Right renal pelvis (tissue), 4 donors: ENCODE measurements around the gene PCDH17. TPM values are rescaled to one million over a fixed set of nuclear protein-coding genes. Genes with fewer than 3 reads are reported as not detected.
A peak's percentile ranks its signal among the peaks of the same experiment; 100 is the strongest.

Source experiments
- DNase-seq, 4 donors: peaks; one replicate each; pipeline ENCODE4 v3.0.0-alpha.2; 2013; ENCODE audit warnings: low read depth in 4 of 4, low spot score in 3 of 4, missing footprints in 1 of 4
- polyA plus RNA-seq, 4 donors: library from polyadenylated mRNA; unstranded; fragments of 120-200 nt; gene quantifications; one replicate each; pipeline ENCODE4 v1.2.1, GENCODE V29; 2013; ENCODE audit not compliant: insufficient read length in 4 of 4

PCDH17 gene
- polyA plus RNA-seq, 4 donors: 16.6 to 18.2 (median 17.3) TPM

DNA sequence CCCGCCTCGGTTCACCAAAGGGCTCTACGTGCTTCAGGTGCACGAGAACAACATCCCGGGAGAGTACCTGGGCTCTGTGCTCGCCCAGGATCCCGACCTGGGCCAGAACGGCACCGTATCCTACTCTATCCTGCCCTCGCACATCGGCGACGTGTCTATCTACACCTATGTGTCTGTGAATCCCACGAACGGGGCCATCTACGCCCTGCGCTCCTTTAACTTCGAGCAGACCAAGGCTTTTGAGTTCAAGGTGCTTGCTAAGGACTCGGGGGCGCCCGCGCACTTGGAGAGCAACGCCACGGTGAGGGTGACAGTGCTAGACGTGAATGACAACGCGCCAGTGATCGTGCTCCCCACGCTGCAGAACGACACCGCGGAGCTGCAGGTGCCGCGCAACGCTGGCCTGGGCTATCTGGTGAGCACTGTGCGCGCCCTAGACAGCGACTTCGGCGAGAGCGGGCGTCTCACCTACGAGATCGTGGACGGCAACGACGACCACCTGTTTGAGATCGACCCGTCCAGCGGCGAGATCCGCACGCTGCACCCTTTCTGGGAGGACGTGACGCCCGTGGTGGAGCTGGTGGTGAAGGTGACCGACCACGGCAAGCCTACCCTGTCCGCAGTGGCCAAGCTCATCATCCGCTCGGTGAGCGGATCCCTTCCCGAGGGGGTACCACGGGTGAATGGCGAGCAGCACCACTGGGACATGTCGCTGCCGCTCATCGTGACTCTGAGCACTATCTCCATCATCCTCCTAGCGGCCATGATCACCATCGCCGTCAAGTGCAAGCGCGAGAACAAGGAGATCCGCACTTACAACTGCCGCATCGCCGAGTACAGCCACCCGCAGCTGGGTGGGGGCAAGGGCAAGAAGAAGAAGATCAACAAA is 2.6 kb downstream of the PCDH17 start:
- DNase-seq: no peak

DNA sequence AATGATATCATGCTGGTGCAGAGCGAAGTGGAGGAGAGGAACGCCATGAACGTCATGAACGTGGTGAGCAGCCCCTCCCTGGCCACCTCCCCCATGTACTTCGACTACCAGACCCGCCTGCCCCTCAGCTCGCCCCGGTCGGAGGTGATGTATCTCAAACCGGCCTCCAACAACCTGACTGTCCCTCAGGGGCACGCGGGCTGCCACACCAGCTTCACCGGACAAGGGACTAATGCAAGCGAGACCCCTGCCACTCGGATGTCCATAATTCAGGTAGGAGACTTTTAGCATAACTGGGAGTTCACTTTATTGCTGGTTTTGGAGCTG is 3.3 kb downstream of the PCDH17 start:
- no peak for DNase-seq

DNA sequence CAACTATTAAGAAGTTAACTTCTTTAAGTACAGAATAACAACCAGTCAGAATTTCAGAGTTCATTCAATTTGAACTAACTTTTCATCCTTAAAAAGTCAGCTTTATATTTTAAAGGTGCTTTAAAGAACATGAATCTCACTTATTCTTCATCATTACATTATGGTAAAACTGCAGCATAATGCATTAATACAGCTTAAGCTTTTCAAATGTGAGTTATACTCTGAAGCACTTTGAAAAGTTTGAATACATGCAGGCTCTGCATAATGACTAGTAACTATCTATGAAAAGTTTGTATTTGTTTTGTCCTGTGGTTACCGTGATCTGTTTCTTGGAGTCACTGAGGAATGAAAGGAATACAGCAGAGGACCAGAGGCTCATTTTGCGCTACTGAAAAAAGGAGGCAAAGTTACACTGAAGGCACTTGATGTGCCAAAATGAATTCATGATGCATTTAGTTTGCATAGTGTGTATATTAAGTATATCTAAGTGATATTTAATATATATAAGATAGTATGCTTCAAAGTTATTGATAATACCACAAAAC is 4.1 kb downstream of the PCDH17 start:
- DNase-seq: no peak

DNA sequence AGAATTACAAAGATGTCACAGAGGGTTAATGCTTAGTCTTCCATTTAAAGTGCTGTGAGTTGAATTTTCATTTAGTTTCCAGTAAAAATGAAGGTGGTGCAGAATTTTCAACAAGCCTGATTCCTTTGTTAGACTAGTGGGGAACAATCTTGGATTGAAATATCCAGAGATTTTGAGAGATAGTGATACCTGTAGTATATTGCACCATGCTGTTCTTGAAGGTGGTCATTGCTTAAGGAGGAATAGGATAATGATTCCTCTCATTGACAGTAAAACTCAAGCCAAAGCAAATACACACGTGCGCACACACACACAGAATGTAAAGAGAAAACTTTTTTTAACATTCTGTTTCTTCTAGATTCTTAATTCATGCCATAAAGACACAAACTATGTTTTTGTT is 5.3 kb downstream of the PCDH17 start:
- no peak for DNase-seq

DNA sequence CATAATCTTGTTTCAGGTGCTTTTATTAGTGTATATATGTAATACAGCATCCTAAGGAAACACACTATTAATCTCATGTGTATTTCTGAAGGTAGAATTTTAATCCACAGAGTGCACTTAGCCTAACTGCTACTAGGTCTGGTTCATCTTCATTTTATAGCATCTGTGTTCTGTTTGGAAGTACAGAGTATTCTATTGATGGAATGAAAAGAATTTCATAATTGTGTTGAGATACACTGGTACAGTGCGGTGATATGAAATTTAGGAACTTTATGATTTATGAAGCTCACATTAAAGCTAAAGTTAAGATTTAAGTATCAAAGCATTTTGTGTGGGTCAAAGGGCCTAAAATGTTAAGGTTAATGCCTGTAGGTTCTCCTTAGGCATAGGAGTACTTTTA is 6.0 kb downstream of the PCDH17 start:
- DNase-seq: no peak

DNA sequence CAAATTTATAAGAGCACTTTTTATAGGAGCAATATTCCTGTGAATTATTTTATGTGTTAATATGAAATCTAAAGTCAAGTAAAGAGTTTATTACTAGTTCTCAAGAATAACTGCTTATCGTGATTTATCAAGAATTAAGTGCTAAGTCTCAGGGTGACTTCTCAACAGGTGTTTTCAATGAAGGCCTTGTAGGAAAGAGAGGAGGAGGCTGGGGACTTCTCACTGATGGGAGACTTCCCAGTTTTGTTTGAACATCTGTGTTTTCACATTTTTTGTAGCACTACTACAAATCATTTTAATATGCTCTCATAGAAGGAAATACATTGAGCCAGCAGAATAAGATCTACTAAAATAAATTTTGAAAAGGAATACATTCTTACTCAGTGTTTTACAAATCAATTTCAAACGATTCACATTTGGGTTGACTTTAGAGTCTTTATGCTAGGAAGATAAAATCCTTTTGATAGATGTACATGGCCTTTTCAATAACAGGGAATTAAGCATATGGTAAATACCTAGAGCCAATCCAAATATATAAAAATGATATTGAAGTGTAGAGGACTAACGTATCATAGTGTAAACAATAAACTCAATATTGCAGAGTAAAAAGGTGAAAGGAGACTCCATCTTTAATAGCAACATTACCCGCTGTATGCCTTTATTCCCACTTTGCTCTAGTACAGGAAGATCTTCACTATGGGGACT is 6.8 kb downstream of the PCDH17 start:
- DNase-seq: no peak

DNA sequence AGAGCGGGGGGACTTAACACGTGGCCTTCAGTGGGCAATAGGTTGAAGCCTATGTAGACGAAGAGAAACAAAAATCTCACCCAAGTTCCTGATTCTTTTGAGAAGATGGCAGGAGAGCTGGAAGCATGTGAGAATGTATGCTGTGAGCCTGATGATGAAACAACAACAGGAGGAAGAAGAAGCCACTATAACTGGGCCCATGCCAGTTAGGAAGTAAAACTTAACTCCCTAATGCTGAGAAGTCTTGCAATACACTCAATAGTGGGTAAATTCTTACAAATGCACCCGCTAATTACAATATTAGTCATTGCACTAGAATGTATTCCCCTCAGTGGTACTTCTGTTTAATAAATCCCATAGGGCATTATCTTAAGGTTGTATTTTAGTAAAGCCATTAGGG is 9.1 kb downstream of the PCDH17 start:
- DNase-seq: no peak

DNA sequence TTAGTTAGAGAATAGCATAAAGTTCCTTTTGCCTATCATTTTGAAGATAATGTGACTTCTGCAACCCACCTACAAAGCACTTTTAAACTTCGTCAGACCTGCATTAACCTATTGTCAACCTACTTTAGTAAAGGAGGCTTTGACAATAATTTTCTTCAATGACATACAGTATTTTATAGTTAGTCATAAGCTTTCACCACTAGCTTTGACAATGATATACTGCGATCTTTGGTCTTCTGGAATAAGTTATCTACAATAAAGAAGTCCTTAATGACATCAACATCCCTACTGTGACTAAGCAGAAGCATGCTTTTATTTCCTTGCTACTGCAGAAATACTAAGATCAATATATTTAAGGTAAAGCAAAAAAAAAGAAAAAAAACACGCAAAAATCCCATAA is 9.5 kb downstream of the PCDH17 start:
- DNase-seq: no peak

DNA sequence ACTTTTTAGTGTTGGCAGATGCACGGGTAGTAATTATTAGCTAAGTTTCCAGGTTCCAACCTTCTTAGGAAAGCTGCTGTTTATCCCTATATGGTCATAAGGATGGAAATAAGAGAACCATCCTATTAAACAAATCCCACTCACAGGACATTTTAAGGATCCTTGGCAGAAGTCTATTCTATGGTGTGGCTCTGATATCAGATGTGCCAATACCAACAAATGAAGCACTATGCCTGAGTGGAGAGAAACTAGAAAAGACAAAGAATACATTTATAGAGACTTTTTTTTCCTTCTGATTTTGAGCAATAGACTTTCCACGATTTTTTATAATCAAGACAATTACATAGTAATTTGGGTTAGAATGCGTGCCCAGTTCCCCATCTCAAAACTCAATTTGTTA is 12.6 kb downstream of the PCDH17 start:
- DNase-seq: no peak

DNA sequence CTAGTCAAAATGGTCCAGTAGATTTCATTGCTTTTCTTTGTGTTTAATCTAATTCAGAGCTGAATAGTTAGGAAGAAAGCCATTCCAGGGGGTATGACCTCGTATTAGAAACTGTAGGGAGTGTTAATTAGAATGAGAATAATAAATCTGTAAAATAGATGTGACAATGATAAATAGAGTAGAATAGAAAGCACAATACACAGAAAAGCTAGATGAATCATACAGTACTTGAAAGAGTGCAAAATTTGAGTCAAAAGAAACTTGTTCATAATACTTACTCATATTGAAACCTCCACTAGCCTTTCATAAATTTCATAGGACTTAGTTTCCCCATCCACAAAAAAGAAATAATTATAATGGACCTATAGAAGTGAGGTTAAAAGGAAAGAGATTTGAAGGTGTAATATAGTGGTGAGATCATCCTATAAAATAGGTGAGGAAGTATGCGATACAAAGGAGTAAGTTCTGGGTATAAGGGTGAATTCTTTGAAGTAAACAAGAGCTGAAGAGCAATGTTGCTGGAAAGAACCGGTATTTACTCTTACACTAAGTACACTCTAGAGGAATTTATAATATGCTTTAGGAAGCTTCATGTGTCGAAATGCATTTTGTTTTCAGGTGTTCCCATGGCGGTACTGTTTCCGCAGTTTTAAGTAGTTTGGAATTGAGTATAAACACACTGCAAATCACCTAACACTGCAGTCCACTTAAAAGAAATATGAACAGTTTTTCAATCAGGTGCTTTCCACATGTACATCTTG is 21.9 kb downstream of the PCDH17 start:
- no peak for DNase-seq

DNA sequence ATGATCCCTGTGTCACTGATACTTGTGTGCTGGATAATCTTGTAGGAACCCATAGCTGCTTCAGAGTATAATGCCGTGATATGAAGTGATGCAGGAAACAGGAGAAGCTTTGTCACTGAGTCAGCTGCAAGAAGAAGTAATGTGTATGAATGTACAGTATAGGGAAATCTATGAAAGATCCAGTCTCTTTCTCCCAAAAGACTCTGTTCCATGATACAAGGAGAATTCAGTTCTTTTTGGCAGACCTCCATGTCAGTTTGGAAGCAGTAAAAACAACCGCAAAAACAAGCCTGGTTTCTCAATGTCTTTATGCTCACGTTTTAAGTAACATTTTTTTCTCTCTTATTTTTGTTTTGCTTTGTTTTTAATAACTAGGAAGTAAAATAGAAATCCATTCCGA is 33.9 kb downstream of the PCDH17 start:
- no peak for DNase-seq

DNA sequence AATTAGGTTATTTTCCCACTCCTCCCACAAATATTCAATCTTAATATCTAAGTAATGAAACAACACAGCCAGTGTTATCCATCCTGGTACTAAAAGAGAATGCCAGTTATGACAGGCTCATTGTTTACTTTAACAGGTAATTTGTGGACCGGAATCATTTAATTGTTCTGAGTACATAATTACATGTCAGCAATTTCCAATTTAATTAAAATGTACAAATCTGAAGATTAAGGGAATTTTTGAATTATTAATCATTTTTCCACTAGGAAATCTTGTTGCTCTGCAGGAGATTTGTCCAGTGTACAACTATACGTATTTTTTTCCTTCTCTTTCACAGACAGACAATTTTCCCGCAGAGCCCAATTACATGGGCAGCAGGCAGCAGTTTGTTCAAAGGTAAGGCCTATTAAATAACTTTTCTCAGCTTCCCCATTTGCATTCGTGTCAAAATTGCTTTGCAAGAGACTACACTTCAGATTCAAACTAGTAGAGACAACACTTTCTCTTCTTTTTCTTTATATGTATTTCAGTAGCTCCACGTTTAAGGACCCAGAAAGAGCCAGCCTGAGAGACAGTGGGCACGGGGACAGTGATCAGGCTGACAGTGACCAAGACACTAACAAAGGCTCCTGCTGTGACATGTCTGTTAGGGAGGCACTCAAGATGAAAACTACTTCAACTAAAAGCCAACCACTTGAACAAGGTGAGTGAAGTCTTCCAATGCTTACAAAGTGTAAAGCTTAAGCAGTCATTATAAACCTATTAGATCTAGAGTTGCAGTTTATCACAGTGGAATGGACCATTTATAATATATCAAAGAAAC is 34.8 kb downstream of the PCDH17 start:
- DNase-seq: no peak

DNA sequence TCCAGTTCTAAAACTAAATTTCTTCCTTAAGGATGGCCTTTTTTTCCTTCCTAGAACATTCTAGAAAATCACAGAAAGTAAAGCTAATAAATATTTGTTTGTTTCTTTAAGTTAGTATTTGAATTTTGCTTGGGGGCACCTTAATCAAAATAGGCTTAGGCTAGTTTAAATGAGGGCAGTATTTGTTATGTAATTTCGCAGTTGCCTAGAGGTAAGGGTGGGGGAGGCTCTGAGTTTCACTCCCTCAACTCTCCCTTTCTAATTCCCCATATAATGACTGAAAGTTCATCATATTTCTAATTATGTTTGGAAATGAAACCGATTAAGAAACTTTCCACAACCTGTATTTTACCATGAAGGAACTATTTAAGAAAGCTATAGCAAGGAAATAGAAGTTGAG is 40.6 kb downstream of the PCDH17 start:
- no peak for DNase-seq

DNA sequence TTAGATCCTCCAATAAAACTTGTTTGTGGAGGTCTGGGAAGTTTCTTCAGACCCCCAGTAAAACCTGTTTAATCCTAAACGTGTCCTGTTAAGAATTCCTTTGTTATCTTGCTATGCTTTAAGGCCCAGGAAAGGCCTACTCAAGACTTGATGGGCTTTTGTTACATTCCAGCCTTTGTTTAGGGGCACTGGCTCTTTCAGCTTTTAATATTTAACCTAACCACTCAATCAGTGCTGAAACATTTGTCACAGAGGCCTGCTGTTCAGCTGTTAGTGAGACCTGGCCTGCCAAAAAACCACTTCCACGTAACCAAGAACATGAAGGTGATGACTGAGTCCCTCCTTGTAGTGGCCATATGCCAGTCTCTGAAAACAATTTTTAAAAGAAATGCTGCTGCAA is 41.7 kb downstream of the PCDH17 start:
- peak in 3 of 4 donors; percentile 5 to 22 (median 14) for DNase-seq

DNA sequence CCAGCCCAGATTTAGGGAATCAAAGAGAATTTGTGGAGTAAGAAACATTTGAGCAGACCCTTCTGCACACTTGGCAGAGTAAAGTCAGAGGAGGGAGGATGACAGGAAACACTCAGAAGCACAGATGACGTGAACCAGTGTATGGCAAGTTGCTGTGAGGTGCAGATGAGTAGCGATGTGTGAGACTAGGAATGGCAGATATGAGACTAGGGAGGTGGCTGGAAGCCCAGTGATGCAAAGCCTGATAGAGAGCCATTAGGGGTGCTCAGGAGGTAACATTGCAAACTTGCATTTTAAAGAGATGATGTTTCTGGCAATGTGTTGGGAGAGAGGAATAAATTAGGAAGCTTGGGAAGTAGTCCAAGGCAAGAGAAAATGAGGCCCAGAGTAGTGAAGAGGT is 44.0 kb downstream of the PCDH17 start:
- no peak for DNase-seq

DNA sequence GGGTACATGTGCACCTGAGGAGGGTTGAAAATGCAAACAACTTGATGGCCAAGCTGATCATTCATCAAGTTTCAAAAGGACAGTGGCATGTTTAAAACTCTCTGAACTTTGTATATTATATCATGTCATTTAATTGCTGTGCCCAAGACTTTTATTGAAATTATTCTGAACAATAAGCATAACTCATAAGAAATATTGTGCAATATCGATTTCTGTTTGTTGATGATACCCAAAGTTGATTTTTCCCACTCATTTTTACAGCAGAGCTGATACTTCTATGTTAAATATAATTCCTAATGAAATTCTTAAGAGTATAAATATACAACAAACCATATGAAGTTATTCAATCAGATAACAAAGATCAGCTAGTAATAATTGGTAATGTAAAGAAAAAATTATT is 49.1 kb downstream of the PCDH17 start:
- no peak for DNase-seq

DNA sequence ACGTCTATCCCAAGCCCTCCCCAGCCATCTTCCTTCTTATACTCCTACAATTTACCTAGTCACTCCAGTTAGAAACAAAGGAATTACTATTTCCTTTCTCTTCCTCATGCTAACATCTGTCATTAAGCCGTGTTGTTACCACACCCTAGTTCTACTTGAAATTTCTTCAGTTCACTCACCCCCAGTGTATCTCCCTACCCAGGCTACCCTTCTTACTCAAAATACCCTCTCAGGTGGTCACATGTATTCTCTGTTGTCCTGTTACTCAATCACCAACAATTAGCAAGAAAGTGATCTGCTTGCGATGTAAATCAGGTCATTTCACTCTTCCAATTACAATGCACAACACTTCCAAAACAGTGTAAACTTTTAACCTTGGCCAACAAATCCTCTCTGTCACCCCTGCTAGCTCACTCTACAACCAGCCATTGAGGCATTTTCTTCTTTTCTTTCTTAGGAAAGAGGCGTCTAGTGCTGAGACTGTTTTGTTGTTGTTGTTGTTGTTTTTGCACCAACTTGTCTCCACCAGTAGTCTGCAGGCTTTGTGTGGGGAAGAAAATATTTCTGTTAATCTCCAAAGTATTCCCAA is 50.7 kb downstream of the PCDH17 start:
- no peak for DNase-seq

DNA sequence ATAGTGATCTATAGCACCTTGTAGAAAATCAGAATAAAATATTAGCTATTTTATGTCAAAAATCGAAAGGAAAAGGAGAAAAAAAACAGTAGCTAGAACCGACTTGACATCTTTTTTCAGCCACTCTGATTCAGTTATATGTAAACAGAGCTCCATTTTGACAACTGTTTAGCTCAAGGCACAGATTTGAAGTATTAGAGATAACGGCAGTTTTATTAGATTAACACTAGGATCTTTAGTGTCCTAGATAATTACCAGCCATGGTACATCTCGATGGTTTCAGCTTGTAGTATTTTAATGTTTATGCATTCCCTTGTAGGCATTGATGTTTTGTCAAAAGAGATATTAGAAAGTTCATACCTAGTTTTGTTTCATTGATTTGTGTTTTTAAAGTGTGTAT is 67.3 kb downstream of the PCDH17 start:
- no peak for DNase-seq

DNA sequence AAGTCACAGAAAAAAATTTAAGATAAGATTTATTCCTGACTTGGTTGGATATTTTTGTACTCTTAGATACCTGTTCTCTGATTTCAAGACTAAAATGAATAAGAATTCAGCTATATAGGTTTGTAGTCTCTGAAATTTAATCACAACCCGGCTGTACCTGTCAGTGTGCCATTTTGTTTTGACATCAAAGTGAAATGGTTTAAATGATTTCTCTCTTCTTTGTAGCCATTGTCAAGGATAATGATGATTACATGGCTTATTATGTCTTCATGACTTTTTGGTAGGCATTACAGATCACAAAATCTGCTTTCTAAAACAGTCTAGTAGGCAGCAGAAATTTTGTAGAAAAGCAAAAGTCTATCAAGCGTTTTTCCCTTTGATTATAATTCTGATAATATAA is 72.5 kb downstream of the PCDH17 start:
- no peak for DNase-seq

DNA sequence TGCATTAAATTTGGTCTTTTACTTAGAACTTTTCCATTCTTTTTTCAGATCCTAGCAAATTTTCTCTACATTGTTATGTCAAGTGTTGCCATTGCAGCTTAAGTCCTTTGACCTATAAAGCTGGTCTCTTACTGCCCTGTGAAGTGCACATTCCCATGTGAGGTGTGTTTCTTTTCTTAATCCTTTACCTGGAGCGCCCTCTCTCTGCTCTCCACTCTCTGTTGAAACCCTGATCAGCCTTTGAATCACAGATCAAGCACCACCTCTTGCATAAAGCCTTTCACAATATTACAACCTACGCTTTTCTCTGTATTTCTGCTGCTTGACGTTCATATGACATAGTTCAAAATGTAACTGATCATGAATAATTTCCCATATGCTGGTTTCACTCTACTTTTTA is 84.8 kb downstream of the PCDH17 start:
- peak in 1 of 4 donors; percentile 17 for DNase-seq
